T-helper 1 cell treated with Interleukin-12 subunit alpha and Interleukin-12 subunit beta and Interleukin-4 antibody, amounts not matched to agents 30 ng/mL and 1 ng/mL, for 36 hours (primary cell): ENCODE measurements around the gene DIS3L2. TPM values are rescaled to one million over a fixed set of nuclear protein-coding genes. Genes with fewer than 3 reads are reported as not detected.
"Not testable (repeated sequence)": the region's sequence is repeated elsewhere in the genome, so short reads cannot be mapped to it uniquely, and the experiment has no call there.

ENCODE experiments used
- intact Hi-C: fragments of 100-400 bp; cut with micrococcal nuclease; formaldehyde crosslinking; loops from one replicate; pipeline ENCODE4 v1.15.1; 2024
- total RNA-seq: library from RNA; stranded (reverse); gene quantifications from 2 replicates; pipeline ENCODE4 v1.2.3, GENCODE V29; 2022

Gene DIS3L2
- total RNA-seq, 1 donor from 2014 or later = 45.6 TPM

GRCh38 chr2:232328516-232329460 lies 367.3 kb downstream of the DIS3L2 start:
- intact Hi-C loops = loop anchor here (5.0 kb wide), 1 partner anchor 181 kb away; no protein-coding TSS in a partner anchor

DNA sequence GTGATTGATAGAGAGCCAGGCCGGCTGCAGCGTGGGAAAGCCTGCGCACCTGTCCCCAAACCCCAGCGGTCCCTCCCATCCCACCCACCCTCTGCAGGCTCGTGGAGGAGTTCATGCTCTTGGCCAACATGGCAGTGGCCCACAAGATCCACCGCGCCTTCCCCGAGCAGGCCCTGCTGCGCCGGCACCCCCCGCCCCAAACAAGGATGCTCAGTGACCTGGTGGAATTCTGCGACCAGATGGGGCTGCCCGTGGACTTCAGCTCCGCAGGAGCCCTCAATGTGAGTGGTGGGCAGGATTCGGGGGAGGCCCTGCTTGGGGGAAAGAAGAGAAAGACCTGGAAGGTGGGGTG lies 368.2 kb downstream of the DIS3L2 start:
- intact Hi-C loops = loop anchor here (5.0 kb wide), 1 partner anchor 182 kb away; no protein-coding TSS in a partner anchor

- intact Hi-C loops = no loop called here
These were observed 368.8 kb downstream of the DIS3L2 start for GRCh38 chr2:232330068-232330999.

GRCh38 chr2:232331061-232331460 lies 369.5 kb downstream of the DIS3L2 start:
- intact Hi-C loops = not testable (repeated sequence)

- intact Hi-C loops = not testable (repeated sequence)
These were observed 370.1 kb downstream of the DIS3L2 start for GRCh38 chr2:232331641-232332040.

DNA sequence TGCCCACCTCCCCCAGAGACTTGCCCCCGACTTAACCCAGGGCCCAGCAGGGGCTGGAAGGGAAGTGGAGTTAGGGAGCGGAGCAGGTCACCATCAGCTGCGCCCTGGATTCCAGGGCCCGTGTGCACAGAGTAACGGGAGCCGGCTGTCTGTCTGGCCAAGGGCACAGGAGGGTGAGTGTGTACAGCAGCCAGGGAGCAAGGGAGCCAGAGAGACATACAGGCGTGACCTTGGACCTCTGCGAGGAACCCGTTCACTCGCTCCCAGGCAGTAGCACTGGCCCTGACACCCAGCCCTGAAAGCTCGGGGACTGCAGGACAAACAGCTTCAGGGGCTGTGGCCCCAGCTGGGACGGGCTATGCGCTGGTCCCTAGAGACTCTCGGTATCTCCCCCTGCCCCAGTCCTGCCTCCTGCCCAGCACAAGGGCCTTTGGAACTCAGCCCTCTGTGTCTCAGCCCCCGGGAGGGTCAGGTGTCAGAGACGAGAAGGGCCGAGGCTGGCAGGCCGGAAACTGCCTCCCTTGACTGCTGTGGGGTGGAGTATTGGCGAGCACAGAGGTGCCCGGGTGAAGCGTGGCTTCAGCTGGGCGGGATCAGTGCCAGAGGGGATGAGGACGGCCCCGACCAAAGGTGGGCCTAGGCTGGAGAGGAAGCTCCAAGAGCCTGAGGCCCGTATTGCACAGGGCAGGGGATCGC lies 370.9 kb downstream of the DIS3L2 start:
- intact Hi-C loops = not testable (repeated sequence)

DNA sequence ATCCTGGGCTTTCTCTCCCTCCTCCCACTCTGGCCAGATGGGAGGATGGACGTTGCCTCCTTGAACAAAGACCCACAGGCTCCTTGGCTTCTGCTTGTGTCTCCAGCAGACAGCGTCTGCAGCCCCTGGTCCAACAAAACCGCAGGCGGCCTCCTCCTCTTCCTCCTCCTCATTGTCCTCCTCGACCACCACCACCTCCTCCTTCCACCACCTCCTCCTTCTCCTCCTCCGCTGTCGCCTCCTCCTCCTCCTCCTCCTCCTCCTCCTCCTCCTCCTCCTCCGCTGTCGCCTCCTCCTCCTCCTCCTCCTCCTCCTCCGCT lies 371.4 kb downstream of the DIS3L2 start:
- intact Hi-C loops = no loop called here

DNA sequence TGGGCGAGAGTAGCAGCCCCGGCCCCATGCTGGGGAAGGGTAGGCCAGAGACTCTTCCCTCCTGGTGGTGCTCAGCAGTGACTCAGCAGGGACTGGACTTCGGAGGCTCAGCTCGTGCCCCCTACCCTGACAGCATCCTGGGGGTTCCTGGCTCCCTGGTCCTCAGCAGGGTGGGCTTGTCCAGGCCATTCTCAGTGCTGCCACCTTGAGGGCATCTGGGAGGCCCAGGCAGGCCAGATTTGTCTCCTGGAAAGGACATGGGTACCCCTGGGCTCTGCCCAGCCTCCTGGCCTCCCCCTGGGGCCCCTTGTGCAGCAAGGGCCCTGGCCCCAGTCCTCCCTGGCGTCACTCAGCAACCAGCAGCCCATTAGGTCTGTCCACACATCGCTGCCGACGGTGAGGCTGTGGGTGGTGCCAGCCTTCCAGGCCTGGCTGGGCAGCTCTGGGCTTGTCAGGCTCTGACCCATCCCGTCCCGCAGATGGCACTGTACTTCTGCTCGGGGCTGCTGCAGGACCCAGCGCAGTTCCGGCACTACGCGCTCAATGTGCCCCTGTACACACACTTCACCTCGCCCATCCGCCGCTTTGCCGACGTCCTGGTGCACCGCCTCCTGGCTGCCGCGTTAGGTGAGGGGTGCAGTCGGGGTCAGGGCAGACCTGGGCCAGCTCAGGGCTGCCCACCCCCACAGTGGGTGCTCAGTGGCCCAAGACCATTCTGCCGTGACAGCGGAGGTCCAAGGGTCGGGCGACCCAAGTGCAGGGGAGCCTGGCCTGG lies 372.0 kb downstream of the DIS3L2 start:
- intact Hi-C loops = no loop called here

DNA sequence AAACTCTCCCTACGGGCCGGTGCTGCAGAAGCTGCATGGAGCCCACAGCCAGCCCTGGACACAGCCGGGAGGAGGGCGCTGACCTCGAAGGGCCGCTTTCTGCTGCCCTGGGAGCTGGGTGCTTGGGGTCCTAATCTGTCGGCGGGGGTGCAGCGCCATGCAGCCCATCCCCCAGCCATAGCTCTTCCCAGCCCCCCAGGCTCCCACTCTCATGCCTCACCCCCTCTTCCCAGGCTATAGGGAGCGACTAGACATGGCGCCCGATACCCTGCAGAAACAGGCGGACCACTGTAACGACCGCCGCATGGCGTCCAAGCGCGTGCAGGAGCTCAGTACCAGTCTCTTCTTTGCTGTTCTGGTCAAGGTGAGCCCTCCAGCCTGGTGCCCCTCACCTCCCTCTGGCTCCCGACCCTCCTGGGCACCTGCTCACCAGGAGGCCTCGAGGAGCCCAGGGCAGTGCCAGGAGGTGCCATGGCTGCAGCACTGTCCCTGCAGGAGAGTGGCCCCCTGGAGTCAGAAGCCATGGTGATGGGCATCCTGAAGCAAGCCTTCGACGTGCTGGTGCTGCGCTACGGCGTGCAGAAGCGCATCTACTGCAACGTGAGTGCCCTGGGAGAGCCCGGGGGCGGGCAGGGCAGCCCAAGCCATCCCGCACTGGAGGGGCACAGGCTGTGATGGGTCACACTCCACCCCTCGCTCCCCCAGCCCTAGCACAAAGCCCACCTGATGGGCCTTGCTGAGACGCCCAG lies 372.8 kb downstream of the DIS3L2 start:
- intact Hi-C loops = not testable (repeated sequence)

GRCh38 chr2:232334885-232335205 lies 373.3 kb downstream of the DIS3L2 start:
- intact Hi-C loops = loop anchor here (1.0 kb wide), 1 partner anchor 105 kb away; no protein-coding TSS in a partner anchor

DNA sequence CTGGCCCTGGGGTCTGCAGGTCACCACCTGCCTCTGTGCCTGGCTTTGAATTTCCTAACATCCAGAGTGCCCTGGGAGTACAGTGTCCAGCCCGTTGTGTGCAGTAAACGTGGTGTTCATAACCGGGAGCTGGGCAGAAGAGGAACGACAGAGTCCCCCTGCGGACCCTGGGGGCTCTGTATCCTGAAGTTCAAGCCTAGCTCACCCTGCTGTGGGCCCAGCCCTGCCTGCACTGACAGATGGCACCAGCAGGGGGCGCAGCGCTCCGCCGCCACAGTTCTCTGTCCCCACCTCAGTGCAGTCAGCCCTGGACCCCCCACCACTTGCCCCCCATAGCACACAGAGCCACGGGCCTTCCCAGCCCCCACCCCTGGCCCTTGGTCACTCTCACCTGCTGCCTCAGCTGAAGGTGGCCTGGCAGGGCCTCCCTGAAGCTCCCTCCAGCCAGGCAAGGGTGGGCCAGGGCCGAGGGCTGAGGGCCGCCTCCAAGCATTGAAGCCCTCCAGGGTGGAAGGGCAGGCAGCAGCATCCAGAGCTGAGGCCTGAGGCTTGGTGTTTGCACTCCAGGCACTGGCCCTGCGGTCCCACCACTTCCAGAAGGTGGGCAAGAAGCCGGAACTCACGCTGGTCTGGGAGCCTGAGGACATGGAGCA lies 373.8 kb downstream of the DIS3L2 start:
- intact Hi-C loops = loop anchor here (1.0 kb wide), 1 partner anchor 105 kb away; no protein-coding TSS in a partner anchor

DNA sequence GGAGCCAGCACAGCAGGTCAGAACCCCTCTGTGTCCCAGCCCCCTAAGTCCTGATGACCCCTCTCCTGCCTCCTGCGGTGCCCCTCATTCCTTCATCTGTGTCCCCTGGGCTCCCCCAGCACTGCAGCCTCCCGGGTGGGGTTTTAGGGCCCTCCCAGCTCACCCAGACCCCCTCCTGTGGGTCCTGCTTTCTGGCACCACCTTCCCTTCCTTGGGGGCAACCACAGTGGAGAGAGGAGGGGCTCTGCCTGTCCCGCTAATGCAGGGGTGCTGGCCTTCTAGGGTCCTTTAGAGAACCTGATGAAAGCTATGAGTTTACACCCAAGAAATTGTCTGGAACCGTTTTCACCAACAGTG lies 374.3 kb downstream of the DIS3L2 start:
- intact Hi-C loops = loop anchor here (1.0 kb wide), 1 partner anchor 104 kb away; no protein-coding TSS in a partner anchor

GRCh38 chr2:232336241-232336736 lies 374.8 kb downstream of the DIS3L2 start:
- intact Hi-C loops = no loop called here

GRCh38 chr2:232336981-232337720 lies 375.6 kb downstream of the DIS3L2 start:
- intact Hi-C loops = no loop called here

GRCh38 chr2:232338094-232338758 lies 376.7 kb downstream of the DIS3L2 start:
- intact Hi-C loops = not testable (repeated sequence)

DNA sequence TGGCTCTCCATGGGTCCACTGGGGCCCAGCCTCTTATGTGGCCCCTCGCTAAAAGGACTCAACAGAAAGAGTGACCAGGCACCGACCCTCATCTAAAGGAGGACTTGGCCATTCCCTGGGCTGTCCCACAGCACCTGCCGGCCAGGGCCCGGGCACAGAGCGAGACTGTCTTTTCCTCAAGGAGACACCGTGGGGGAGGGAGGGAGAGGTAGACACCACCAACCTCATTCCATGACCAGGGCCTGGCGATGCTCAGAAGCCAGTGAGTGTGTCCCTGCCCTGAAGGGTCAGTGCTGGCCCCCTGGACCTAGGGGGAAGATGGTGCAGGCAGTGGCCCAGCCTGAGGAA lies 377.2 kb downstream of the DIS3L2 start:
- intact Hi-C loops = no loop called here

GRCh38 chr2:232339121-232340081 lies 377.9 kb downstream of the DIS3L2 start:
- intact Hi-C loops = no loop called here
